NB4 (cell line): Measurements from ENCODE around the gene DTNA.

Experiments
- DNase-seq: peaks from one replicate; pipeline ENCODE4 v3.0.0; 2010; ENCODE audit warnings: low read depth
- H3K4me3 ChIP-seq: one replicate; pipeline ENCODE4 v1.5.1; 2011; ENCODE audit warnings: mild to moderate bottlenecking, low read depth, low read length, moderate library complexity
- CTCF ChIP-seq: IDR thresholded peaks from one replicate; pipeline ENCODE4 v1.5.1; 2012; ENCODE audit warnings: low read depth, low read length
- MYC ChIP-seq: IDR thresholded peaks from 2 replicates; pipeline ENCODE4 v1.6.1; 2011; ENCODE audit warnings: low read depth, low read length
- POLR2A ChIP-seq: IDR thresholded peaks from 2 replicates; pipeline ENCODE4 v1.6.1; 2011; ENCODE audit warnings: mild to moderate bottlenecking; ENCODE audit not compliant: insufficient read length; ENCODE audit errors: extremely low read depth
- TF ChIP-seq, protein P1 (sequence below): IDR thresholded peaks from 2 replicates; pipeline ENCODE4 v1.6.1; 2011; ENCODE audit warnings: low read depth, low read length

The DTNA gene

GRCh38 chr18:34932792-34933466 is 222.8 kb downstream of the DTNA start:
- TF ChIP-seq CTCF (no peak), POLR2A (no peak), MYC (no peak)
- TF ChIP-seq, protein P1, sequence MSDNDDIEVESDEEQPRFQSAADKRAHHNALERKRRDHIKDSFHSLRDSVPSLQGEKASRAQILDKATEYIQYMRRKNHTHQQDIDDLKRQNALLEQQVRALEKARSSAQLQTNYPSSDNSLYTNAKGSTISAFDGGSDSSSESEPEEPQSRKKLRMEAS: no peak
- DNase-seq: no peak
- no peak overlapping the region for H3K4me3 ChIP-seq

GRCh38 chr18:34933909-34934661 is 224.0 kb downstream of the DTNA start:
- H3K4me3 ChIP-seq: no peak overlapping the region
- TF ChIP-seq, protein P1: no peak
- TF ChIP-seq POLR2A (no peak), MYC (no peak), CTCF (no peak)
- no peak for DNase-seq

GRCh38 chr18:34936772-34937171 is 226.7 kb downstream of the DTNA start:
- no peak overlapping the region for H3K4me3 ChIP-seq
- DNase-seq: no peak
- TF ChIP-seq POLR2A (no peak), CTCF (no peak), MYC (no peak)
- TF ChIP-seq, protein P1: no peak

DNA sequence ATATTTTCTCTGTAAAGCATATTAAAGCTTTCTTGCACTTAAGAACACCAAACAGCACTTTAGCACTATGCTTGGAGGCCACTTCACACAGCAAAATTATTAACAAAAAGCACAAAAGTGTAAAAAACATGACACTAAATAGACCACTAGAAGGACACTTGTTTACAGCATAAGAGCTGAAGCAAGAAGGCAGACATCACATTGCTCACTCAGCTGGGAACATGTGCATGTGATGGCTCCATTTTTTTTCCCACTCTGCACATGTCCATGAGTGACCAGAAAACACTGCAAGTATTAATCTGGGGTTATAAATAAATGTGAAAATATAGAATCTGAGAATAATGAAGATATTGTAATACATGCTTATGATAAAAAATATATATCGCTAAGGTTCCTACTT is 228.0 kb downstream of the DTNA start:
- TF ChIP-seq CTCF (no peak), MYC (no peak), POLR2A (no peak)
- TF ChIP-seq, protein P1: no peak
- no peak for DNase-seq
- no peak overlapping the region for H3K4me3 ChIP-seq
